GM12878 (cell line): ENCODE measurements around the gene DUOX1. TPM values are rescaled to one million over a fixed set of nuclear protein-coding genes. Genes with fewer than 3 reads are reported as not detected.

Experiments
- ATAC-seq: fragments of 200-7000 bp; cut with Tn5 transposase; 3 replicates; pipeline ENCODE4 v1.9.1; 2020; ENCODE audit warnings: mild to moderate bottlenecking, moderate library complexity
- BruUV-seq: library from RNA; stranded (reverse); fragments of 400-500 nt; replicated peaks from 2 replicates; lab custom pipeline; 2021; lab: Mats Ljungman, UMichigan
- CTCF ChIA-PET: fragments of 300-600 bp; sonication (Branson Sonifier 250); formaldehyde crosslinking; extraction: SDS; loops from one replicate; lab custom pipeline; 2021; ENCODE audit warnings: inconsistent platforms; lab: Yijun Ruan, JAX
- POLR2A ChIA-PET: fragments of 350-600 bp; formaldehyde crosslinking; extraction: SDS; loops from one replicate; lab custom pipeline; 2021; ENCODE audit warnings: inconsistent platforms; lab: Charles Lee
- RAD21 ChIA-PET: fragments of 300-600 bp; sonication (Branson Sonifier 250); formaldehyde crosslinking; loops from one replicate; lab custom pipeline; 2023; ENCODE audit warnings: antibody characterized with exemption; ENCODE audit not compliant: unreplicated experiment; lab: Charles Lee
- SMC1A ChIA-PET: fragments of 300-600 bp; sonication (Branson Sonifier 250); formaldehyde crosslinking; loops from one replicate; lab custom pipeline; 2023; ENCODE audit not compliant: unreplicated experiment, uncharacterized antibody; lab: Charles Lee
- DNase-seq: peaks from one replicate; pipeline ENCODE4 v3.0.0-alpha.2; 2011; ENCODE audit warnings: low read depth, low spot score
- FAIRE-seq: peaks from 3 replicates; lab custom pipeline; 2011; peaks lifted over from hg19 to GRCh38; lab: Jason Lieb, UNC
- H2AFZ ChIP-seq: 2 replicates; pipeline ENCODE4 v1.6.0; 2011; ENCODE audit warnings: low read depth, low read length, control low read depth; ENCODE audit not compliant: control insufficient read depth
- H3K27ac ChIP-seq: 2 replicates; pipeline ENCODE4 v1.5.1; 2011; ENCODE audit warnings: control low read depth; ENCODE audit not compliant: control insufficient read depth, insufficient read depth
- H3K27me3 ChIP-seq, 2 experiments: replicated peaks in 1 of 2; 2 replicates each; pipeline versions ENCODE4 v1.6.0 to v1.6.1; 2011; ENCODE audit warnings: low read length in 1 of 2; ENCODE audit not compliant: control insufficient read depth in 2 of 2, insufficient read depth in 2 of 2
- H3K36me3 ChIP-seq, 2 experiments: 2 replicates each; pipeline ENCODE4 v1.5.1; 2011; ENCODE audit warnings: low read length in 1 of 2; ENCODE audit not compliant: control insufficient read depth in 2 of 2, insufficient read depth in 2 of 2
- H3K4me1 ChIP-seq: 2 replicates; pipeline ENCODE4 v1.6.1; 2011; ENCODE audit warnings: mild to moderate bottlenecking, low read length, moderate library complexity, mixed read lengths; ENCODE audit not compliant: control insufficient read depth, insufficient read depth
- H3K4me2 ChIP-seq: 2 replicates; pipeline ENCODE4 v1.6.0; 2011; ENCODE audit warnings: control low read depth; ENCODE audit not compliant: control insufficient read depth, insufficient read depth
- H3K4me3 ChIP-seq: fragments of 200-600 bp; sonication (generic); 2 replicates; pipeline ENCODE4 v1.5.1; 2016
- H3K79me2 ChIP-seq: 2 replicates; pipeline ENCODE4 v1.6.0; 2011; ENCODE audit warnings: low read length; ENCODE audit not compliant: control insufficient read depth, insufficient read depth
- H3K9ac ChIP-seq: 2 replicates; pipeline ENCODE4 v1.8.0; 2011; ENCODE audit warnings: low read length, control low read depth, mixed read lengths; ENCODE audit not compliant: control insufficient read depth, insufficient read depth
- H3K9me3 ChIP-seq: replicated peaks from 3 replicates; pipeline ENCODE4 v1.5.1; 2011; ENCODE audit warnings: mild to moderate bottlenecking, low read length; ENCODE audit not compliant: control insufficient read depth, insufficient read depth
- H4K20me1 ChIP-seq: 2 replicates; pipeline ENCODE4 v1.6.0; 2011; ENCODE audit not compliant: control insufficient read depth, insufficient read depth
- BMI1 ChIP-seq: fragments of 450-650 bp; IDR thresholded peaks from 2 replicates; pipeline ENCODE4 v1.6.1; 2016; ENCODE audit warnings: mild to moderate bottlenecking, moderate library complexity, borderline replicate concordance
- CBX3 ChIP-seq: fragments of 200-600 bp; sonication (generic); IDR thresholded peaks from 2 replicates; pipeline ENCODE4 v1.6.1; 2016; ENCODE audit warnings: low read depth, borderline replicate concordance
- FOXK2 ChIP-seq: fragments of 450-650 bp; IDR thresholded peaks from 2 replicates; pipeline ENCODE4 v1.6.1; 2017; ENCODE audit warnings: mild to moderate bottlenecking, moderate library complexity
- IRF3 ChIP-seq: fragments of 450-650 bp; IDR thresholded peaks from 2 replicates; pipeline ENCODE4 v1.6.1; 2014; ENCODE audit warnings: mild to moderate bottlenecking
- JUNB ChIP-seq: IDR thresholded peaks from 2 replicates; pipeline ENCODE4 v1.6.1; 2016; ENCODE audit warnings: antibody characterized with exemption, mild to moderate bottlenecking
- NRF1 ChIP-seq: conservative IDR thresholded peaks from 2 replicates; pipeline ENCODE4 v1.6.1; 2011; ENCODE audit warnings: mild to moderate bottlenecking, low read depth, low read length, improper control_type of control experiment
- RAD21 ChIP-seq: IDR thresholded peaks from 2 replicates; pipeline ENCODE4 v1.6.1; 2011; ENCODE audit warnings: mild to moderate bottlenecking, low read depth, low read length, moderate library complexity; ENCODE audit not compliant: insufficient read depth
- RELB ChIP-seq: fragments of 450-650 bp; IDR thresholded peaks from 2 replicates; pipeline ENCODE4 v1.6.1; 2017; ENCODE audit warnings: low read depth, mild to moderate bottlenecking, moderate library complexity
- SP1 ChIP-seq: IDR thresholded peaks from one replicate; pipeline ENCODE4 v1.6.1; 2011; ENCODE audit warnings: low read depth, low read length
- STAT1 ChIP-seq: fragments of 450-650 bp; conservative IDR thresholded peaks from 2 replicates; pipeline ENCODE4 v1.6.1; 2014; ENCODE audit warnings: antibody characterized with exemption, mild to moderate bottlenecking
- TCF7 ChIP-seq: IDR thresholded peaks from 2 replicates; pipeline ENCODE4 v1.6.1; 2014; ENCODE audit warnings: antibody characterized with exemption, borderline replicate concordance
- USF2 ChIP-seq: IDR thresholded peaks from 2 replicates; pipeline ENCODE4 v1.6.1; 2011; ENCODE audit warnings: low read depth, low read length, improper control_type of control experiment, borderline replicate concordance
- YBX1 ChIP-seq: fragments of 450-650 bp; IDR thresholded peaks from 2 replicates; pipeline ENCODE4 v1.6.1; 2016; ENCODE audit warnings: antibody characterized with exemption
- ZBTB33 ChIP-seq: fragments of 450-650 bp; IDR thresholded peaks from 2 replicates; pipeline ENCODE4 v1.6.1; 2017; ENCODE audit warnings: mild to moderate bottlenecking
- ZNF217 ChIP-seq: fragments of 450-650 bp; IDR thresholded peaks from 2 replicates; pipeline ENCODE4 v1.6.1; 2017; ENCODE audit warnings: antibody characterized with exemption, mild to moderate bottlenecking
- WGBS: methylation state at CpG from one replicate; pipeline ENCODE4 v1.1.6; 2016; ENCODE audit warnings: low lambda C conversion rate; ENCODE audit not compliant: insufficient replicate concordance, insufficient coverage; ENCODE audit errors: missing lambda C conversion rate; 5-methylcytosine and 5-hydroxymethylcytosine counted together
- in situ Hi-C: fragments of 300-500 bp; cut with MboI; formaldehyde crosslinking; loops from 9 replicates; pipeline ENCODE4 v1.14.3; 2018; ENCODE audit warnings: mixed read lengths
- intact Hi-C: fragments of 100-400 bp; cut with micrococcal nuclease; formaldehyde crosslinking; loops from one replicate; pipeline ENCODE4 v1.14.2; 2022; ENCODE audit not compliant: unreplicated experiment
- polyA plus RNA-seq, 11 experiments: library from polyadenylated mRNA; depleted of rRNA in 4 of 11; unstranded in 6 of 11; stranded (reverse) in 5 of 11; fragments of >200 nt; fragmentation: Nextera tagmentation in 4 of 11; fragmentation: Illumina TruSeq in 1 of 11; extraction: Ambion mirVana in 4 of 11; extraction: Trizol in 1 of 11; gene quantifications; 1 replicate in 1 of 11; 2 replicates in 10 of 11; pipeline versions ENCODE4 v1.2.1 to v1.2.3, GENCODE V29; 2011 to 2016; ENCODE audit warnings: inconsistent platforms in 2 of 11, missing spikeins in 2 of 11, low read depth in 1 of 11
- total RNA-seq, 4 experiments: library from RNA; depleted of rRNA in 3 of 4; stranded (reverse); fragments of >200 nt in 3 of 4; fragmentation: Illumina TruSeq in 1 of 4; extraction: Trizol in 1 of 4; gene quantifications; 2 replicates each; pipeline versions ENCODE4 v1.2.1 to v1.2.3, GENCODE V29; 2013 to 2021

DUOX1 gene
- total and polyA plus RNA-seq, 10 of the 15 experiments (the other 5 are each of a cell fraction or from before 2014, with no cell fraction given) = 0.02 to 2.1 (median 0.26) TPM; not detected in 3

GRCh38 chr15:45111390-45112142, 18.2 kb upstream of the DUOX1 start:
- ChIA-PET SMC1A (no interaction called here), POLR2A (no interaction called here), RAD21 (no interaction called here), CTCF (no interaction called here)
- Histone ChIP-seq H3K9ac (no peak overlapping the region), H2AFZ (no peak overlapping the region), H4K20me1 (no peaks in the 10 kb centered on the region), H3K36me3 (no peaks in the 10 kb centered on the region), H3K9me3 (no peaks in the 10 kb centered on the region), H3K79me2 (no peaks in the 10 kb centered on the region), H3K27ac (no peak overlapping the region), H3K4me3 (no peak overlapping the region), H3K4me2 (no peak overlapping the region), H3K4me1 (no peaks in the 10 kb centered on the region; the same call in 1 of the 2 replicates), H3K27me3 (peaks cover 21 to 34% of the 10 kb centered on the region in 2 experiments)
- in situ Hi-C loops (loop anchor here (10.0 kb wide), 1 partner anchor 63 kb away; no protein-coding TSS in a partner anchor), intact Hi-C loops (no loop called here)
- TF ChIP-seq BMI1 = no peak
- TF ChIP-seq RELB = no peak
- TF ChIP-seq YBX1 = no peak
- no peak for TF ChIP-seq ZBTB33
- TF ChIP-seq ZNF217 = no peak
- no peak for TF ChIP-seq FOXK2
- no peak for TF ChIP-seq JUNB
- TF ChIP-seq TCF7 = no peak
- TF ChIP-seq USF2 = no peak
- no peak for TF ChIP-seq STAT1
- no peak for TF ChIP-seq IRF3
- no peak for TF ChIP-seq NRF1
- no peak for TF ChIP-seq SP1
- TF ChIP-seq CBX3 = no peak
- no peak for TF ChIP-seq RAD21
- 58% methylated on average over 46 of the region's 71 CpGs for WGBS
- no peak for FAIRE-seq
- BruUV-seq = no TSS peak
- DNase-seq = no peak
- no peak for ATAC-seq
